ENCODE data around the gene EBLN2.

GRCh38 chr3:73094129-73094528 is 32.7 kb downstream of the EBLN2 start:
- no peak for TF ChIP-seq CTCF (IDR thresholded peaks at IDR 0.05; ENCODE audit: poor library complexity)
- no peak for TF ChIP-seq EZH2 (IDR thresholded peaks at IDR 0.05; ENCODE audit: borderline replicate concordance)

Measured in hepatocyte (in vitro differentiated cells).